Neural crest cell (in vitro differentiated cells): ENCODE data around the gene IL2. TPM values are rescaled to one million over a fixed set of nuclear protein-coding genes. Genes with fewer than 3 reads are reported as not detected.

ENCODE experiments used
- DNase-seq: peaks from one replicate; pipeline ENCODE4 v3.0.0; 2021; ENCODE audit warnings: low read depth, mixed read lengths, low spot score
- H3K27ac Mint-ChIP-seq: one replicate; pipeline ENCODE4 v1.8.0; 2021; ENCODE audit warnings: mild to moderate bottlenecking, mixed read lengths; ENCODE audit not compliant: unreplicated experiment
- H3K27me3 Mint-ChIP-seq: 2 replicates; pipeline ENCODE4 v1.8.0; 2021; ENCODE audit warnings: low read depth, mild to moderate bottlenecking, mixed read lengths
- H3K36me3 Mint-ChIP-seq: 2 replicates; pipeline ENCODE4 v1.8.0; 2021; ENCODE audit warnings: low read depth, mild to moderate bottlenecking, mixed read lengths
- H3K4me1 Mint-ChIP-seq: 2 replicates; pipeline ENCODE4 v1.8.0; 2021; ENCODE audit warnings: mixed read lengths
- H3K4me3 Mint-ChIP-seq: one replicate; pipeline ENCODE4 v1.8.0; 2021; ENCODE audit warnings: mild to moderate bottlenecking, mixed read lengths
- H3K9me3 Mint-ChIP-seq: 2 replicates; pipeline ENCODE4 v1.8.0; 2021; ENCODE audit warnings: mixed read lengths
- total RNA-seq: library from RNA; stranded (reverse); gene quantifications from 2 replicates; pipeline ENCODE4 v1.2.1, GENCODE V29; 2021
- TF ChIP-seq, protein P1 (sequence below): fragments of 200-600 bp; sonication (generic); conservative IDR thresholded peaks from 2 replicates; pipeline ENCODE4 v1.5.0; 2021; ENCODE audit warnings: antibody characterized with exemption, mild to moderate bottlenecking

The IL2 gene
- total RNA-seq, 1 donor from 2014 or later: not detected

DNA sequence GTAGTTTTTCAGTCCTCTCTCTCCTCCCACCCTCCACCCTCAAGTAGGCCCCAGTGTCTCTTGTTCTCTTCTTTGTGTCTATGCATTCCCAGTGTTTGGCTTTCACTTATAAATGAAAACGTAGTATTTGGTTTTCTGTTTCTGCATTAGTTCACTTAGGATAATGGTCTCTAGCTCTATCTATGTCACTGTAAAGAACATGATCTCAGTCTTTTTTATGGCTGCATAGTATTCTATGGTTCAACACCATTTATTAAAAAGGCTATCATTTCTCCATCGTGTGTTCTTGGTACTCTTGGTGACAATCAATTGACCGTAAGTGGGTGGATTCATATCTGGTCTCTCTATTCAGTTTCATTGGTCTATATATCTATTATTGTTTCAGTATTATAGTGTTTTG, 18.7 kb upstream of the IL2 start:
- no peaks in the 10 kb centered on the region for H3K4me1 Mint-ChIP-seq
- DNase-seq: no peak
- no peaks in the 10 kb centered on the region for H3K27me3 Mint-ChIP-seq
- TF ChIP-seq, protein P1, sequence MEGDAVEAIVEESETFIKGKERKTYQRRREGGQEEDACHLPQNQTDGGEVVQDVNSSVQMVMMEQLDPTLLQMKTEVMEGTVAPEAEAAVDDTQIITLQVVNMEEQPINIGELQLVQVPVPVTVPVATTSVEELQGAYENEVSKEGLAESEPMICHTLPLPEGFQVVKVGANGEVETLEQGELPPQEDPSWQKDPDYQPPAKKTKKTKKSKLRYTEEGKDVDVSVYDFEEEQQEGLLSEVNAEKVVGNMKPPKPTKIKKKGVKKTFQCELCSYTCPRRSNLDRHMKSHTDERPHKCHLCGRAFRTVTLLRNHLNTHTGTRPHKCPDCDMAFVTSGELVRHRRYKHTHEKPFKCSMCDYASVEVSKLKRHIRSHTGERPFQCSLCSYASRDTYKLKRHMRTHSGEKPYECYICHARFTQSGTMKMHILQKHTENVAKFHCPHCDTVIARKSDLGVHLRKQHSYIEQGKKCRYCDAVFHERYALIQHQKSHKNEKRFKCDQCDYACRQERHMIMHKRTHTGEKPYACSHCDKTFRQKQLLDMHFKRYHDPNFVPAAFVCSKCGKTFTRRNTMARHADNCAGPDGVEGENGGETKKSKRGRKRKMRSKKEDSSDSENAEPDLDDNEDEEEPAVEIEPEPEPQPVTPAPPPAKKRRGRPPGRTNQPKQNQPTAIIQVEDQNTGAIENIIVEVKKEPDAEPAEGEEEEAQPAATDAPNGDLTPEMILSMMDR: no peak
- peaks cover 2% of the 10 kb centered on the region for H3K9me3 Mint-ChIP-seq
- H3K4me3 Mint-ChIP-seq: no peak overlapping the region
- H3K36me3 Mint-ChIP-seq: peaks cover 3% of the 10 kb centered on the region
- no peak overlapping the region for H3K27ac Mint-ChIP-seq

DNA sequence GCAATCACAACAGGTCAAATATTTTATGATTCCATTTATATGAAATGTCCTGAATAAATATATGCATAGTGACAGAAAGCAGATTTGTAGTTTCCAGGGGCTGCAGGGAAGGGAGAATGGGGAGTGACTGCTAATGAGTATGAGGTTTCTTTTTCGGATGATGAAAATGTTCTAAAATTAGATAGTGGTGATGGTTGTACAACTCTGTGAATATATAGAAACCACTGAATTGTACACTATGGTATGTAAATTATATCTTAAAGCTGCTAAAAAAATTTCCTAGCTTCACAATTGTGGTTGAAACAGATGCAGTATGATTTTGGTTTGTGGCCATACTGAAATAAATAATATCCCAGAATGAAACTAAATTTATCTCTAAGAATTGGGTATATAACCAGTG, 12.9 kb upstream of the IL2 start:
- Mint-ChIP-seq H3K36me3 (no peaks in the 10 kb centered on the region), H3K9me3 (peaks cover 10% of the 10 kb centered on the region), H3K27me3 (no peaks in the 10 kb centered on the region), H3K4me1 (no peaks in the 10 kb centered on the region), H3K27ac (no peak overlapping the region), H3K4me3 (no peak overlapping the region)
- no peak for DNase-seq
- TF ChIP-seq, protein P1: no peak

DNA sequence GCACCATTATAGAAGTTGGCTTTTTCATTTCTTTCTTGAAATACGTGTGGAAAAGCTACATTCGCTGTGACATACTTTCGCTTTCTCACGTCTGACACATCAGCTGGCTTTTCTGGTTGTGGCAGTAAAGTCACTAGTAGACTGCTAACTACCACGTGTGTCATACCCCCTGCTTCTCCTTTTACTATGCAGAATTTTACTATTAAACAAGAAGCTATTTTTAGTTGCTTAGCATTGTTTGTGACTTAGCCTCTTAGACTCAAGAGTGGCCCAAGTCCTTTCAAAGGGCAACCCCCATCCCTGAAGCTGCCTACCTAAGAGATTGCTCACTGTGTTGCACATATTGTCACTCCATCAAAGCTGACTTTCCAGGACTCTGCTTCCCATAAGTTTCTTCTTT, 2.1 kb upstream of the IL2 start:
- H3K36me3 Mint-ChIP-seq: no peaks in the 10 kb centered on the region
- DNase-seq: no peak
- no peaks in the 10 kb centered on the region for H3K27me3 Mint-ChIP-seq
- peaks cover 2% of the 10 kb centered on the region for H3K9me3 Mint-ChIP-seq
- no peaks in the 10 kb centered on the region for H3K4me1 Mint-ChIP-seq
- H3K27ac Mint-ChIP-seq: no peak overlapping the region
- TF ChIP-seq, protein P1: no peak
- H3K4me3 Mint-ChIP-seq: no peak overlapping the region

DNA sequence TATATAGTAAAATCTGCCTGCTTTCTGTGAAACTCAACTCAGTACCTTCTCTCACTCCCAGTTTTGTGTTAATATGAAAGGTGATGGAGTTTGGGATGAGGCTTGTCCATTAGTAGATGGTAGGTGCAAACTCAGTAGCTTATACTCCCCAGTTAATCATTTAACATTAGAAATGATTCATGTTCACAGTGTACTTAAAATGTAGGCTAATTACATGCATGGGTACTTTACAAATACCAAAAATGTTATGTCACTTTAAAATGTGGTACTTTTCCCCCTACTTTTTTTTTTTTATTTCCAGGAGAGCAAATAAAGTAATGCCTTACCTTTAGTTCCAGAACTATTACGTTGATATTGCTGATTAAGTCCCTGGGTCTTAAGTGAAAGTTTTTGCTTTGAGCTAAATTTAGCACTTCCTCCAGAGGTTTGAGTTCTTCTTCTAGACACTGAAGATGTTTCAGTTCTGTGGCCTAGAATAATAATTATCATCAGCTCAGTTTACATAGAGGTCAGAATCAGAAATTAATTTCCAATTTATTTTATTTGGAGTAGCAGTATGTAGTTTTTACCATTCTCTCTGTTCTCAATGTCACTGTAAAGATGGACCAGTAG, 3.0 kb downstream of the IL2 start:
- no peak overlapping the region for H3K4me3 Mint-ChIP-seq
- H3K36me3 Mint-ChIP-seq: no peaks in the 10 kb centered on the region
- DNase-seq: no peak
- no peaks in the 10 kb centered on the region for H3K4me1 Mint-ChIP-seq
- TF ChIP-seq, protein P1: no peak
- H3K27me3 Mint-ChIP-seq: no peaks in the 10 kb centered on the region
- no peaks in the 10 kb centered on the region for H3K9me3 Mint-ChIP-seq
- no peak overlapping the region for H3K27ac Mint-ChIP-seq

DNA sequence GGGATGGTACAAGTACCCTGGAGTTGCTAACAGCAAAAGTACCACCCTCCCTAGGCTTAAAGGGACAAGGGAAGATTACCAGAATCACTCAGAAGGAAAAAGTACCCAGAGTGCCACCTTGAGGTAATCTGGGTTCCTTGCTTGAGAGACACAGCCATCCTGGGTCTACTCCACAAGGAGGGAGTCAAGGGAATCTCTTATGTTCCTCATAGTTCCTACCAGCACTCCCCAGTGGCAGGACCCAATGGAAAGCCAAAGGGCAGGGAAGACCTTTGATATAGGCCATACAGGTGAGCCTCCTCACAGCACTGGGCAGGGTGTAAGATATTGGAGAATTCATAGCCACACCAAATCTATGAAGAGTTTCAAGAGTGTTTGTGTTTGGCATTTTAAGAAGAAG, 5.7 kb downstream of the IL2 start:
- DNase-seq: no peak
- TF ChIP-seq, protein P1: no peak
- Mint-ChIP-seq H3K4me1 (no peaks in the 10 kb centered on the region), H3K9me3 (no peaks in the 10 kb centered on the region), H3K36me3 (no peaks in the 10 kb centered on the region), H3K27me3 (no peaks in the 10 kb centered on the region), H3K4me3 (no peak overlapping the region), H3K27ac (no peak overlapping the region)

DNA sequence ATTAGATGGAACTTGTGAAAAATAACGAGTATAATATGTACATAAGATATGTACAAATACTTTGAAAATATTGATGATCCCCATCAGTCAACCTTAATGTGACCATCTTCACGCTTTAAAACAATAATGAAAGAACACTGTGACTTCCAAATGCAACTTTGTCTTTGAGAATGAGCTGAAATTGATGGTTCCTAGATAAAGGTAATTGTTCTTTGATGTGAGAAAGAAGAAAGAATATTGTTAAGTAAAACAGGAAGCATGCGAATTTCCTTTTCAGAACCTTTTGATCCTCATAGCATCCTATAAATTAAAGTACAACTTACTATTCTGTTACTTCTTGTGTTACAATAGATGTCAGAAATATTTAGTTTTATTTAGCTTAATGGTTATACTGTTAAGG, 22.2 kb downstream of the IL2 start:
- Mint-ChIP-seq H3K4me1 (no peaks in the 10 kb centered on the region), H3K36me3 (no peaks in the 10 kb centered on the region), H3K27me3 (no peaks in the 10 kb centered on the region), H3K27ac (no peak overlapping the region), H3K9me3 (no peaks in the 10 kb centered on the region), H3K4me3 (no peak overlapping the region)
- TF ChIP-seq, protein P1: no peak
- no peak for DNase-seq
